ENCODE measurements around the gene PSD4.

PSD4 gene

GRCh38 chr2:113164215-113164929, 9.4 kb upstream of the PSD4 start:
- no peak for DNase-seq (ENCODE audit: low read depth)
- H3K4me3 ChIP-seq (ENCODE audit: low read depth, low read length): no peak overlapping the region
- no peak for TF ChIP-seq CTCF (IDR thresholded peaks at IDR 0.05; ENCODE audit: low read depth, low read length, missing control alignments)

GRCh38 chr2:113164930-113165585, 8.7 kb upstream of the PSD4 start:
- H3K4me3 ChIP-seq (ENCODE audit: low read depth, low read length): no peak overlapping the region
- TF ChIP-seq CTCF (IDR thresholded peaks at IDR 0.05; ENCODE audit: low read depth, low read length, missing control alignments): no peak
- DNase-seq (ENCODE audit: low read depth): no peak

GRCh38 chr2:113166187-113166645, 7.6 kb upstream of the PSD4 start:
- TF ChIP-seq CTCF (IDR thresholded peaks at IDR 0.05; ENCODE audit: low read depth, low read length, missing control alignments): no peak
- H3K4me3 ChIP-seq (ENCODE audit: low read depth, low read length): no peak overlapping the region
- no peak for DNase-seq (ENCODE audit: low read depth)

- no peak for DNase-seq (ENCODE audit: low read depth)
- H3K4me3 ChIP-seq (ENCODE audit: low read depth, low read length): no peak overlapping the region
- TF ChIP-seq CTCF (IDR thresholded peaks at IDR 0.05; ENCODE audit: low read depth, low read length, missing control alignments): no peak
These were observed 6.4 kb upstream of the PSD4 start for GRCh38 chr2:113167115-113167932.

- no peak overlapping the region for H3K4me3 ChIP-seq (ENCODE audit: low read depth, low read length)
- no peak for DNase-seq (ENCODE audit: low read depth)
- TF ChIP-seq CTCF (IDR thresholded peaks at IDR 0.05; ENCODE audit: low read depth, low read length, missing control alignments): no peak
These were observed 5.8 kb upstream of the PSD4 start for GRCh38 chr2:113167962-113168340.

- no peak for DNase-seq (ENCODE audit: low read depth)
- no peak overlapping the region for H3K4me3 ChIP-seq (ENCODE audit: low read depth, low read length)
- no peak for TF ChIP-seq CTCF (IDR thresholded peaks at IDR 0.05; ENCODE audit: low read depth, low read length, missing control alignments)
These were observed 4.7 kb upstream of the PSD4 start for GRCh38 chr2:113169002-113169530.
